Measurements from ENCODE around the gene LGALS1. TPM values are rescaled to one million over a fixed set of nuclear protein-coding genes. Genes with fewer than 3 reads are reported as not detected.

Gene LGALS1
- total and polyA plus RNA-seq, 9 of the 15 experiments (the other 6 are each of a cell fraction or from before 2014, with no cell fraction given): 160 to 800 (median 330) TPM

DNA sequence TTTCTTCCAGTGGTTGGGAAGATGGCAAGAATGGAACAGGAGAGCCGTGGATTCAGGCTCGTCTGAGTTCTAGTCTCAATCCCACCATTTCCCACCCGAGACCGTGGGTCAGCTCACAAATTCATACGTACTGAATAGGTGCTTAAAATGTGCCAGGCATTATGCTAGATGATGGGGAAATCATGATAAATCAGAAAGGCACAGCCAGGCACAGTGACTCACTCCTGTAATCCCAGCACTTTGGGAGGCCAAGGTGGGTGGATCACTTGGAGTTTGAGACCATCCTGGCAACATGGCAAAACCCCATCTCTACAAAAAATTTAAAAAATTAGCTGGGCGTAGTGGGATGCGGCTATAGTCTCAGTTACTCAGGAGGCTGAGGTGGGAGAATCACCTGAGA lies 28.5 kb downstream of the LGALS1 start:
- TF ChIP-seq BRD4 (IDR thresholded peaks at IDR 0.05) (no peak), FOXP1 (CRISPR knock-in tag; IDR thresholded peaks at IDR 0.05) (no peak), RFX7 (CRISPR knock-in tag; IDR thresholded peaks at IDR 0.05) (no peak), ZNF445 (CRISPR knock-in tag; IDR thresholded peaks at IDR 0.05; ENCODE audit: low read depth) (no peak), GABPB1 (CRISPR knock-in tag; IDR thresholded peaks at IDR 0.05) (no peak), ZNF324 (CRISPR knock-in tag; IDR thresholded peaks at IDR 0.05) (no peak)
- TF ChIP-seq, protein P1, sequence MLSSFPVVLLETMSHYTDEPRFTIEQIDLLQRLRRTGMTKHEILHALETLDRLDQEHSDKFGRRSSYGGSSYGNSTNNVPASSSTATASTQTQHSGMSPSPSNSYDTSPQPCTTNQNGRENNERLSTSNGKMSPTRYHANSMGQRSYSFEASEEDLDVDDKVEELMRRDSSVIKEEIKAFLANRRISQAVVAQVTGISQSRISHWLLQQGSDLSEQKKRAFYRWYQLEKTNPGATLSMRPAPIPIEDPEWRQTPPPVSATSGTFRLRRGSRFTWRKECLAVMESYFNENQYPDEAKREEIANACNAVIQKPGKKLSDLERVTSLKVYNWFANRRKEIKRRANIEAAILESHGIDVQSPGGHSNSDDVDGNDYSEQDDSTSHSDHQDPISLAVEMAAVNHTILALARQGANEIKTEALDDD (IDR thresholded peaks at IDR 0.05): no peak
- TF ChIP-seq, protein P2, sequence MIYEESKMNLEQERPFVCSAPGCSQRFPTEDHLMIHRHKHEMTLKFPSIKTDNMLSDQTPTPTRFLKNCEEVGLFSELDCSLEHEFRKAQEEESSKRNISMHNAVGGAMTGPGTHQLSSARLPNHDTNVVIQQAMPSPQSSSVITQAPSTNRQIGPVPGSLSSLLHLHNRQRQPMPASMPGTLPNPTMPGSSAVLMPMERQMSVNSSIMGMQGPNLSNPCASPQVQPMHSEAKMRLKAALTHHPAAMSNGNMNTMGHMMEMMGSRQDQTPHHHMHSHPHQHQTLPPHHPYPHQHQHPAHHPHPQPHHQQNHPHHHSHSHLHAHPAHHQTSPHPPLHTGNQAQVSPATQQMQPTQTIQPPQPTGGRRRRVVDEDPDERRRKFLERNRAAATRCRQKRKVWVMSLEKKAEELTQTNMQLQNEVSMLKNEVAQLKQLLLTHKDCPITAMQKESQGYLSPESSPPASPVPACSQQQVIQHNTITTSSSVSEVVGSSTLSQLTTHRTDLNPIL (CRISPR knock-in tag; IDR thresholded peaks at IDR 0.05): no peak
- H2AFZ ChIP-seq (ENCODE audit: low read depth, low read length): no peak overlapping the region
- H3K27me3 ChIP-seq (ENCODE audit: control insufficient read depth in 2 of 2, insufficient read depth in 2 of 2, low read length in 2 of 2): 0 out of 5 replicates have a peak, but pooled peaks cover 0 to 6% of the 10 kb centered on the region in 2 experiments
- in situ Hi-C loops (cut with MboI): no loop called here
- H3K36me3 ChIP-seq (ENCODE audit: control insufficient read depth, insufficient read depth, low read length): no peaks in the 10 kb centered on the region
- no peak for ATAC-seq
- H3K4me2 ChIP-seq (ENCODE audit: insufficient read depth, low read length): no peak overlapping the region
- no peak for FAIRE-seq
- BruUV-seq (replicated peaks): no TSS peak
- no peaks in the 10 kb centered on the region for H3K9me3 ChIP-seq (replicated peaks; ENCODE audit: control insufficient read depth, insufficient read depth, low read depth, low read length)
- POLR2A ChIA-PET: no interaction called here
- CTCF ChIA-PET (ENCODE audit: low intra/inter-chr PET ratio): no interaction called here
- H4K20me1 ChIP-seq (replicated peaks; ENCODE audit: control insufficient read depth, insufficient read depth, low read length): no peaks in the 10 kb centered on the region
- no peaks in the 10 kb centered on the region for H3K9me1 ChIP-seq (ENCODE audit: control insufficient read depth, insufficient read depth, low read length)
- peaks cover 0 to 5% of the 10 kb centered on the region in 2 experiments; a peak in 3 of 5 replicates for H3K4me1 ChIP-seq (replicated peaks in 1 of 2; ENCODE audit: control insufficient read depth in 2 of 2, insufficient read depth in 2 of 2, low read length in 2 of 2)
- no peak overlapping the region for H3K9ac ChIP-seq (ENCODE audit: insufficient read depth in 1 of 2, low read depth in 2 of 2, low read length in 2 of 2)
- DNase-seq (ENCODE audit: extremely low read depth in 1 of 4, low spot score in 3 of 4): no peak
- H3K27ac ChIP-seq (ENCODE audit: extremely low read depth, low read depth, low read length): no peak overlapping the region
- H3K4me3 ChIP-seq: no peak overlapping the region
- intact Hi-C loops (cut with micrococcal nuclease): no loop called here
- H3K79me2 ChIP-seq (ENCODE audit: control insufficient read depth, insufficient read depth, low read length): no peaks in the 10 kb centered on the region
- 22% methylated on average over 7 of the region's 7 CpGs for WGBS (ENCODE audit: insufficient coverage, low coverage, missing lambda C conversion rate)

Data from K562 (cell line).